Loucy (cell line): ENCODE data around the gene ACSM4.
"Not testable (repeated sequence)": the region's sequence is repeated elsewhere in the genome, so short reads cannot be mapped to it uniquely, and the experiment has no call there.

Source experiments
- H2AFZ ChIP-seq: fragments of 200-600 bp; sonication (generic); 2 replicates; pipeline ENCODE4 v1.6.0; 2016; ENCODE audit warnings: antibody characterized with exemption, mild to moderate bottlenecking, low read length, moderate library complexity
- H3F3A ChIP-seq: fragments of 200-600 bp; 2 replicates; pipeline ENCODE4 v1.6.0; 2016; ENCODE audit warnings: antibody characterized with exemption, low read depth, mild to moderate bottlenecking
- H3K27me3 ChIP-seq: fragments of 200-600 bp; sonication (generic); 2 replicates; pipeline ENCODE4 v1.6.1; 2014; ENCODE audit warnings: low read length, mild to moderate bottlenecking; ENCODE audit not compliant: insufficient read depth, poor library complexity, severe bottlenecking
- H3K36me3 ChIP-seq: fragments of 200-600 bp; sonication (generic); 2 replicates; pipeline ENCODE4 v1.6.1; 2016; ENCODE audit warnings: low read length; ENCODE audit not compliant: insufficient read depth
- H3K4me1 ChIP-seq: fragments of 200-600 bp; sonication (generic); 2 replicates; pipeline ENCODE4 v1.5.1; 2014; ENCODE audit warnings: low read length, mild to moderate bottlenecking; ENCODE audit not compliant: insufficient read depth, poor library complexity, severe bottlenecking
- H3K4me2 ChIP-seq: fragments of 200-600 bp; sonication (generic); 2 replicates; pipeline ENCODE4 v1.6.0; 2014; ENCODE audit warnings: antibody characterized with exemption, low read length, low read depth, mild to moderate bottlenecking; ENCODE audit not compliant: poor library complexity, severe bottlenecking
- H3K4me3 ChIP-seq: fragments of 200-600 bp; sonication (generic); 2 replicates; pipeline ENCODE4 v1.5.1; 2014; ENCODE audit warnings: low read length, mild to moderate bottlenecking, mixed read lengths; ENCODE audit not compliant: poor library complexity, severe bottlenecking
- H3K79me2 ChIP-seq: fragments of 200-600 bp; sonication (generic); 2 replicates; pipeline ENCODE4 v1.6.1; 2014; ENCODE audit warnings: low read length; ENCODE audit not compliant: insufficient read depth
- H3K9ac ChIP-seq: fragments of 200-600 bp; sonication (generic); 2 replicates; pipeline ENCODE4 v1.6.0; 2014; ENCODE audit warnings: mild to moderate bottlenecking, low read depth, low read length, moderate library complexity; ENCODE audit not compliant: poor library complexity, severe bottlenecking
- H3K9me2 ChIP-seq: fragments of 200-600 bp; sonication (generic); replicated peaks from 2 replicates; pipeline ENCODE4 v1.6.1; 2016; ENCODE audit warnings: low read depth, low read length, mixed read lengths
- H3K9me3 ChIP-seq: fragments of 200-600 bp; sonication (generic); 2 replicates; pipeline ENCODE4 v1.6.1; 2014; ENCODE audit warnings: mild to moderate bottlenecking, antibody characterized with exemption, low read length, low read depth; ENCODE audit not compliant: insufficient read depth
- H4K20me1 ChIP-seq: fragments of 200-600 bp; sonication (generic); 2 replicates; pipeline ENCODE4 v1.6.0; 2014; ENCODE audit warnings: antibody characterized with exemption, low read length, mild to moderate bottlenecking; ENCODE audit not compliant: insufficient read depth, poor library complexity, severe bottlenecking
- EZH2phosphoT487 ChIP-seq: fragments of 200-600 bp; IDR thresholded peaks from 2 replicates; pipeline ENCODE4 v1.6.1; 2018; ENCODE audit warnings: antibody characterized with exemption, mild to moderate bottlenecking, moderate library complexity, borderline replicate concordance
- TF ChIP-seq, protein P1 (sequence below): fragments of 200-600 bp; sonication (generic); conservative IDR thresholded peaks from 2 replicates; pipeline ENCODE4 v1.5.1; 2014; ENCODE audit warnings: mild to moderate bottlenecking, antibody characterized with exemption, low read length

The ACSM4 gene

GRCh38 chr12:7322599-7322998 is 18.7 kb downstream of the ACSM4 start:
- no peaks in the 10 kb centered on the region for H3F3A ChIP-seq
- H3K36me3 ChIP-seq = no peaks in the 10 kb centered on the region
- H4K20me1 ChIP-seq = no peaks in the 10 kb centered on the region
- H3K4me2 ChIP-seq = no peak overlapping the region
- peaks cover 4% of the 10 kb centered on the region for H3K27me3 ChIP-seq
- no peak overlapping the region for H2AFZ ChIP-seq
- no peaks in the 10 kb centered on the region for H3K79me2 ChIP-seq
- H3K4me1 ChIP-seq = no peaks in the 10 kb centered on the region
- no peaks in the 10 kb centered on the region for H3K9me3 ChIP-seq
- no peak overlapping the region for H3K4me3 ChIP-seq
- H3K9me2 ChIP-seq = no peaks in the 10 kb centered on the region
- TF ChIP-seq EZH2phosphoT487 = no peak
- TF ChIP-seq, protein P1, sequence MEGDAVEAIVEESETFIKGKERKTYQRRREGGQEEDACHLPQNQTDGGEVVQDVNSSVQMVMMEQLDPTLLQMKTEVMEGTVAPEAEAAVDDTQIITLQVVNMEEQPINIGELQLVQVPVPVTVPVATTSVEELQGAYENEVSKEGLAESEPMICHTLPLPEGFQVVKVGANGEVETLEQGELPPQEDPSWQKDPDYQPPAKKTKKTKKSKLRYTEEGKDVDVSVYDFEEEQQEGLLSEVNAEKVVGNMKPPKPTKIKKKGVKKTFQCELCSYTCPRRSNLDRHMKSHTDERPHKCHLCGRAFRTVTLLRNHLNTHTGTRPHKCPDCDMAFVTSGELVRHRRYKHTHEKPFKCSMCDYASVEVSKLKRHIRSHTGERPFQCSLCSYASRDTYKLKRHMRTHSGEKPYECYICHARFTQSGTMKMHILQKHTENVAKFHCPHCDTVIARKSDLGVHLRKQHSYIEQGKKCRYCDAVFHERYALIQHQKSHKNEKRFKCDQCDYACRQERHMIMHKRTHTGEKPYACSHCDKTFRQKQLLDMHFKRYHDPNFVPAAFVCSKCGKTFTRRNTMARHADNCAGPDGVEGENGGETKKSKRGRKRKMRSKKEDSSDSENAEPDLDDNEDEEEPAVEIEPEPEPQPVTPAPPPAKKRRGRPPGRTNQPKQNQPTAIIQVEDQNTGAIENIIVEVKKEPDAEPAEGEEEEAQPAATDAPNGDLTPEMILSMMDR = no peak
- H3K9ac ChIP-seq = no peak overlapping the region

GRCh38 chr12:7324176-7324575 is 20.3 kb downstream of the ACSM4 start:
- TF ChIP-seq, protein P1 = no peak
- no peak overlapping the region for H3K4me2 ChIP-seq
- no peaks in the 10 kb centered on the region for H3K9me2 ChIP-seq
- no peaks in the 10 kb centered on the region for H3K9me3 ChIP-seq
- no peak overlapping the region for H2AFZ ChIP-seq
- no peak overlapping the region for H3K4me3 ChIP-seq
- peaks cover 5% of the 10 kb centered on the region for H3K27me3 ChIP-seq
- H3K4me1 ChIP-seq = no peaks in the 10 kb centered on the region
- no peaks in the 10 kb centered on the region for H3K36me3 ChIP-seq
- H3F3A ChIP-seq = no peaks in the 10 kb centered on the region
- no peaks in the 10 kb centered on the region for H4K20me1 ChIP-seq
- H3K9ac ChIP-seq = no peak overlapping the region
- no peaks in the 10 kb centered on the region for H3K79me2 ChIP-seq

- H3K27me3 ChIP-seq = peaks cover 5% of the 10 kb centered on the region
- H3K9ac ChIP-seq = no peak overlapping the region
- H3K36me3 ChIP-seq = no peaks in the 10 kb centered on the region
- no peaks in the 10 kb centered on the region for H3F3A ChIP-seq
- H3K4me3 ChIP-seq = no peak overlapping the region
- no peak overlapping the region for H2AFZ ChIP-seq
- TF ChIP-seq, protein P1 = no peak
- TF ChIP-seq EZH2phosphoT487 = no peak
- no peaks in the 10 kb centered on the region for H4K20me1 ChIP-seq
- no peak overlapping the region for H3K4me2 ChIP-seq
- no peaks in the 10 kb centered on the region for H3K9me2 ChIP-seq
- H3K9me3 ChIP-seq = no peaks in the 10 kb centered on the region
- H3K4me1 ChIP-seq = no peaks in the 10 kb centered on the region
- H3K79me2 ChIP-seq = no peaks in the 10 kb centered on the region
Observed at GRCh38 chr12:7327918-7328317, 24.0 kb downstream of the ACSM4 start.

GRCh38 chr12:7337790-7338189 is 33.9 kb downstream of the ACSM4 start:
- not testable (repeated sequence) for H3F3A ChIP-seq, H3K4me2 ChIP-seq, H3K27me3 ChIP-seq, H3K4me1 ChIP-seq, H3K9ac ChIP-seq, H3K79me2 ChIP-seq, H3K36me3 ChIP-seq, H3K9me3 ChIP-seq, H3K9me2 ChIP-seq, H4K20me1 ChIP-seq, H2AFZ ChIP-seq, H3K4me3 ChIP-seq
